ENCODE data around the gene MAN2B1.

DNA sequence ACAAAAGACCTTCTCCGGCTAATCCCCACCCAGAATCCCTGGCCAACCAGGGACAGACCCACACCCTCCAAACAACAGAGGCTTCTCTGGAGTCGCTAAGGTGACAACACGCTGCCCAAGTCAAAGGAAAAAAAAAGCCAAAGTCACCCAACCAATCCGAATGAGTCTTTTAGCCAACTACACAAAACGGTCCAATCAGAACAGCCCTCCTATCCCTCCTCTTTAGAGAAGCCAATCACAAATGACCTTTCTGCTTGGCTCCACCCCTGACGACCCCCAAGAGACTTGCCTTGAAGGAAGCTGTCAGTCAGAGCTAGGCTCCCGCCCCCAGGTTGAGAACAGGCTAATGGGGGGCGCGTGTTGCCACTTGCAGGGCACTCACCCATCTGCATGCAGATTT lies 36.5 kb upstream of the MAN2B1 start:
- TF ChIP-seq, protein P1, sequence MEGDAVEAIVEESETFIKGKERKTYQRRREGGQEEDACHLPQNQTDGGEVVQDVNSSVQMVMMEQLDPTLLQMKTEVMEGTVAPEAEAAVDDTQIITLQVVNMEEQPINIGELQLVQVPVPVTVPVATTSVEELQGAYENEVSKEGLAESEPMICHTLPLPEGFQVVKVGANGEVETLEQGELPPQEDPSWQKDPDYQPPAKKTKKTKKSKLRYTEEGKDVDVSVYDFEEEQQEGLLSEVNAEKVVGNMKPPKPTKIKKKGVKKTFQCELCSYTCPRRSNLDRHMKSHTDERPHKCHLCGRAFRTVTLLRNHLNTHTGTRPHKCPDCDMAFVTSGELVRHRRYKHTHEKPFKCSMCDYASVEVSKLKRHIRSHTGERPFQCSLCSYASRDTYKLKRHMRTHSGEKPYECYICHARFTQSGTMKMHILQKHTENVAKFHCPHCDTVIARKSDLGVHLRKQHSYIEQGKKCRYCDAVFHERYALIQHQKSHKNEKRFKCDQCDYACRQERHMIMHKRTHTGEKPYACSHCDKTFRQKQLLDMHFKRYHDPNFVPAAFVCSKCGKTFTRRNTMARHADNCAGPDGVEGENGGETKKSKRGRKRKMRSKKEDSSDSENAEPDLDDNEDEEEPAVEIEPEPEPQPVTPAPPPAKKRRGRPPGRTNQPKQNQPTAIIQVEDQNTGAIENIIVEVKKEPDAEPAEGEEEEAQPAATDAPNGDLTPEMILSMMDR (IDR thresholded peaks at IDR 0.05) = no peak
- TF ChIP-seq EZH2 (IDR thresholded peaks at IDR 0.05) (no peak), EZH2phosphoT487 (IDR thresholded peaks at IDR 0.05) (no peak)
